GM23248 (cell line): ENCODE results near the gene BEND7. TPM values are rescaled to one million over a fixed set of nuclear protein-coding genes. Genes with fewer than 3 reads are reported as not detected.

Source experiments
- DNase-seq: peaks from one replicate; pipeline ENCODE4 v3.0.0-alpha.2; 2015
- H2AFZ ChIP-seq: fragments of 200-600 bp; sonication (generic); 2 replicates; pipeline ENCODE4 v1.6.1; 2016; ENCODE audit warnings: antibody characterized with exemption
- H3F3A ChIP-seq: fragments of 200-600 bp; sonication (generic); 2 replicates; pipeline ENCODE4 v1.6.1; 2016; ENCODE audit warnings: mild to moderate bottlenecking, antibody characterized with exemption, mixed run types; ENCODE audit not compliant: insufficient read depth
- H3K27ac ChIP-seq: fragments of 200-600 bp; sonication (generic); 2 replicates; pipeline ENCODE4 v1.5.1; 2016; ENCODE audit warnings: mild to moderate bottlenecking
- H3K27me3 ChIP-seq: fragments of 200-600 bp; sonication (generic); replicated peaks from 2 replicates; pipeline ENCODE4 v1.6.1; 2016; ENCODE audit warnings: mild to moderate bottlenecking; ENCODE audit not compliant: insufficient read depth
- H3K36me3 ChIP-seq: fragments of 200-600 bp; sonication (generic); 2 replicates; pipeline ENCODE4 v1.6.1; 2016; ENCODE audit warnings: low read depth, mild to moderate bottlenecking
- H3K4me1 ChIP-seq: fragments of 200-600 bp; sonication (generic); 2 replicates; pipeline ENCODE4 v1.6.1; 2016; ENCODE audit warnings: mild to moderate bottlenecking; ENCODE audit not compliant: insufficient read depth
- H3K4me2 ChIP-seq: fragments of 200-600 bp; sonication (generic); one replicate; pipeline ENCODE4 v1.6.1; 2016; ENCODE audit warnings: mild to moderate bottlenecking; ENCODE audit not compliant: unreplicated experiment
- H3K4me3 ChIP-seq: fragments of 200-600 bp; sonication (generic); 2 replicates; pipeline ENCODE4 v1.5.1; 2016; ENCODE audit warnings: mild to moderate bottlenecking
- H3K79me2 ChIP-seq: fragments of 200-600 bp; sonication (generic); 2 replicates; pipeline ENCODE4 v1.6.1; 2016; ENCODE audit warnings: mild to moderate bottlenecking; ENCODE audit not compliant: insufficient read depth
- H3K9ac ChIP-seq: fragments of 200-600 bp; sonication (generic); 2 replicates; pipeline ENCODE4 v1.6.1; 2016; ENCODE audit warnings: mild to moderate bottlenecking
- H3K9me2 ChIP-seq: fragments of 200-600 bp; sonication (generic); 2 replicates; pipeline ENCODE4 v1.6.1; 2016; ENCODE audit warnings: mixed run types, mild to moderate bottlenecking, moderate library complexity; ENCODE audit not compliant: insufficient read depth
- H3K9me3 ChIP-seq: fragments of 200-600 bp; sonication (generic); one replicate; pipeline ENCODE4 v1.6.1; 2017; ENCODE audit warnings: low read depth
- H4K20me1 ChIP-seq: fragments of 200-600 bp; sonication (generic); 2 replicates; pipeline ENCODE4 v1.6.0; 2016; ENCODE audit not compliant: insufficient read depth
- EZH2 ChIP-seq: fragments of 200-600 bp; sonication (generic); IDR thresholded peaks from 2 replicates; pipeline ENCODE4 v1.6.1; 2018; ENCODE audit warnings: antibody characterized with exemption, mild to moderate bottlenecking; ENCODE audit not compliant: insufficient read depth, poor library complexity, severe bottlenecking
- EZH2phosphoT487 ChIP-seq: fragments of 200-600 bp; sonication (generic); IDR thresholded peaks from 2 replicates; pipeline ENCODE4 v1.6.1; 2018; ENCODE audit warnings: antibody characterized with exemption, moderate library complexity, mild to moderate bottlenecking, low read depth; ENCODE audit not compliant: insufficient read depth
- WGBS, 2 experiments: methylation state at CpG; one replicate each; pipeline ENCODE4 v1.1.6; 2015 to 2017; ENCODE audit warnings: low lambda C conversion rate in 2 of 2, low coverage in 1 of 2; ENCODE audit errors: missing lambda C conversion rate in 2 of 2; 5-methylcytosine and 5-hydroxymethylcytosine counted together
- in situ Hi-C: fragments of 300-500 bp; cut with MboI; formaldehyde crosslinking; loops from 2 replicates; pipeline ENCODE4 v1.15.0; 2020
- polyA plus RNA-seq: library from polyadenylated mRNA; unstranded; fragments of >200 nt; fragmentation: Nextera tagmentation; extraction: Ambion mirVana; gene quantifications from 2 replicates; pipeline ENCODE4 v1.2.1, GENCODE V29; 2016
- total RNA-seq: library from RNA; depleted of rRNA; stranded (reverse); fragments of >200 nt; shearing (Covaris generic); gene quantifications from 2 replicates; pipeline ENCODE4 v1.2.3, GENCODE V29; 2014

Gene BEND7
- total and polyA plus RNA-seq, 2 experiments from 2014 or later: 1.7 to 6.4 TPM

- no peak for TF ChIP-seq EZH2phosphoT487
- DNase-seq: no peak
Observed at GRCh38 chr10:13489035-13489599, 39.7 kb downstream of the BEND7 start.

DNA sequence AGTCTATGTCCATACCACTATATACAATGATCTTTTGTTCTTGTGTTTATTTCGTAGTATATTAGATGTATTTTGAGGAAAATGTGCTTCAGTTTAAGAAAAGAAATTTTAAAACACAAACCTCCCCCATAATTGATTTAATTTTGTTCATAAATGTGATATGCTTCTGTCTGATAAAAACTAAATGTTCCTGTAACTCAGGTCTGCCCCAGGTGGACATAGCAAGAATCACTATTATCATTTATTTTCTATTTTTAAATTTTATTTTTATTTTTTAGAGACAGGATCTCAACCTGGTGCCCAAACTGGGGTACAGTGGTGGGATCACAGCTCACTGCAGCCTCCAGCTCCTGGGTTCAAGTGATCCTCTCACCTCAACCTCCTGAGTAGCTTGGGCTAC is 43.2 kb downstream of the BEND7 start:
- H3K36me3 ChIP-seq: no peaks in the 10 kb centered on the region; the same call in 1 of the 2 replicates
- in situ Hi-C loops: no loop called here
- no peaks in the 10 kb centered on the region for H3F3A ChIP-seq
- DNase-seq: peak; percentile 48
- H3K4me3 ChIP-seq: no peak overlapping the region
- H4K20me1 ChIP-seq: no peaks in the 10 kb centered on the region
- H3K4me2 ChIP-seq: no peak overlapping the region
- 89 to 91% methylated on average over 1 of the region's 1 CpG for WGBS, 2 experiments
- no peak overlapping the region for H3K9ac ChIP-seq
- H3K9me3 ChIP-seq: no peaks in the 10 kb centered on the region
- H3K4me1 ChIP-seq: no peaks in the 10 kb centered on the region
- TF ChIP-seq EZH2phosphoT487: no peak
- no peak for TF ChIP-seq EZH2
- no peaks in the 10 kb centered on the region for H3K9me2 ChIP-seq
- H3K79me2 ChIP-seq: no peaks in the 10 kb centered on the region
- H3K27me3 ChIP-seq: no peaks in the 10 kb centered on the region
- no peak overlapping the region for H2AFZ ChIP-seq
- H3K27ac ChIP-seq: no peak overlapping the region

More at GRCh38 chr10:13489035-13489599, 39.7 kb downstream of the BEND7 start:
- Histone ChIP-seq H3K27ac (no peak overlapping the region), H3F3A (no peaks in the 10 kb centered on the region), H3K9me2 (no peaks in the 10 kb centered on the region), H3K36me3 (no peaks in the 10 kb centered on the region; the same call in 1 of the 2 replicates), H4K20me1 (no peaks in the 10 kb centered on the region), H3K4me2 (no peak overlapping the region), H3K79me2 (no peaks in the 10 kb centered on the region), H3K27me3 (no peaks in the 10 kb centered on the region), H3K4me3 (no peak overlapping the region), H3K9me3 (no peaks in the 10 kb centered on the region), H3K9ac (no peak overlapping the region), H3K4me1 (no peaks in the 10 kb centered on the region), H2AFZ (no peak overlapping the region)
- in situ Hi-C loops: no loop called here
- 94 to 96% methylated on average over 7 of the region's 7 CpGs for WGBS, 2 experiments

DNA sequence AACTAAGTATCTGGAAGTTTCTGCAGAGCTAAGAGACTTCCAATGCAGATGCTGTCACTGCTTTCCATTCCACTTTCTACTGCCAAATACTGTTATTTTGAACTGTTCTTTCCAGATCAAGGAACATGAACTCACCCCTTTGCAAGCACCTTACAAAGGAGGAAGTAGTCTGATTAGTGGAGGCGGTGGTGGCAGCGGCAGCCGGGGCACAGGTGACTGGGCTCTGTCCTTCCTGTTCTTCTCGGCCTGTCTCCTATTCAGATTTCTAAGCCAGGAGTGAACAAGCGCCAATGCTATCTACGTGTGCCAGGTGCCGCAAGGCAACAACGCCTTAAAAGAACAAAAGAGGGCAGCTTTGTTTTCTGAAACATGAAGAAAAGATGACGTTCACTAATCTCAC is 44.9 kb downstream of the BEND7 start:
- no peak overlapping the region for H3K9ac ChIP-seq
- H3F3A ChIP-seq: no peaks in the 10 kb centered on the region
- in situ Hi-C loops: no loop called here
- H3K36me3 ChIP-seq: no peaks in the 10 kb centered on the region; the same call in 1 of the 2 replicates
- H3K4me2 ChIP-seq: no peak overlapping the region
- no peaks in the 10 kb centered on the region for H4K20me1 ChIP-seq
- DNase-seq: no peak
- H2AFZ ChIP-seq: no peak overlapping the region
- WGBS, 2 experiments: 88 to 93% methylated on average over 9 of the region's 9 CpGs
- no peak overlapping the region for H3K27ac ChIP-seq
- no peaks in the 10 kb centered on the region for H3K27me3 ChIP-seq
- H3K4me1 ChIP-seq: no peaks in the 10 kb centered on the region
- H3K9me3 ChIP-seq: no peaks in the 10 kb centered on the region
- no peaks in the 10 kb centered on the region for H3K9me2 ChIP-seq
- no peak overlapping the region for H3K4me3 ChIP-seq
- no peak for TF ChIP-seq EZH2
- no peak for TF ChIP-seq EZH2phosphoT487
- H3K79me2 ChIP-seq: no peaks in the 10 kb centered on the region

- DNase-seq: no peak
- WGBS, 2 experiments: 69 to 77% methylated on average over 3 of the region's 3 CpGs
- Histone ChIP-seq H3K79me2 (no peaks in the 10 kb centered on the region), H3K27me3 (no peaks in the 10 kb centered on the region), H3K9me2 (no peaks in the 10 kb centered on the region), H3K4me1 (no peaks in the 10 kb centered on the region), H3K9ac (no peak overlapping the region), H3K4me3 (no peak overlapping the region), H3K36me3 (no peaks in the 10 kb centered on the region; the same call in 1 of the 2 replicates), H3K9me3 (no peaks in the 10 kb centered on the region), H3K27ac (no peak overlapping the region), H4K20me1 (no peaks in the 10 kb centered on the region), H2AFZ (no peak overlapping the region), H3F3A (no peaks in the 10 kb centered on the region), H3K4me2 (no peak overlapping the region)
- in situ Hi-C loops: no loop called here
- TF ChIP-seq EZH2: no peak
- no peak for TF ChIP-seq EZH2phosphoT487
Observed at GRCh38 chr10:13483073-13483472, 45.7 kb downstream of the BEND7 start.

GRCh38 chr10:13481690-13482089 is 47.1 kb downstream of the BEND7 start:
- Histone ChIP-seq H3K79me2 (no peaks in the 10 kb centered on the region), H3K27ac (no peak overlapping the region), H3K27me3 (no peaks in the 10 kb centered on the region), H3K4me2 (no peak overlapping the region), H3K9me3 (no peaks in the 10 kb centered on the region), H2AFZ (no peak overlapping the region), H3K9me2 (no peaks in the 10 kb centered on the region), H3K4me3 (no peak overlapping the region), H3K36me3 (no peaks in the 10 kb centered on the region; the same call in 1 of the 2 replicates), H3K9ac (no peak overlapping the region), H3F3A (no peaks in the 10 kb centered on the region), H4K20me1 (no peaks in the 10 kb centered on the region), H3K4me1 (no peaks in the 10 kb centered on the region)
- DNase-seq: no peak
- WGBS, 2 experiments: 79 to 84% methylated on average over 10 of the region's 10 CpGs
- TF ChIP-seq EZH2phosphoT487: no peak
- no peak for TF ChIP-seq EZH2
- in situ Hi-C loops: no loop called here
